K562 (cell line): Measurements from ENCODE around the gene TNPO2. TPM values are rescaled to one million over a fixed set of nuclear protein-coding genes. Genes with fewer than 3 reads are reported as not detected.

Source experiments
- MAZ ChIP-seq, 2 experiments: fragments of 450-650 bp in 1 of 2; sonication (generic) in 1 of 2; formaldehyde crosslinking; IDR thresholded peaks in 1 of 2; conservative IDR thresholded peaks in 1 of 2; 2 replicates each; pipeline versions ENCODE4 v1.4.0 to v1.5.0; 2020; ENCODE audit warnings: mild to moderate bottlenecking in 1 of 2, missing genetic modification reagents in 1 of 2
- MTA3 ChIP-seq: fragments of 450-650 bp; formaldehyde crosslinking; IDR thresholded peaks from 2 replicates; pipeline ENCODE4 v1.6.1; 2017; ENCODE audit warnings: mild to moderate bottlenecking, borderline replicate concordance
- RBFOX2 ChIP-seq: fragments of 200-400 bp; formaldehyde crosslinking; IDR thresholded peaks from 2 replicates; pipeline ENCODE4 v1.6.1; 2017; ENCODE audit warnings: low read depth, mild to moderate bottlenecking, low read length, moderate library complexity
- TFAM ChIP-seq: fragments of 250-450 bp; sonication (Bioruptor Pico); conservative IDR thresholded peaks from 2 replicates; pipeline ENCODE4 v1.5.0; 2021; ENCODE audit warnings: mild to moderate bottlenecking, moderate library complexity
- TRIM28 ChIP-seq: fragments of 450-650 bp; IDR thresholded peaks from 2 replicates; pipeline ENCODE4 v1.6.1; 2017
- ZBTB7A ChIP-seq: IDR thresholded peaks from 2 replicates; pipeline ENCODE4 v1.6.1; 2011; ENCODE audit warnings: low read depth, mild to moderate bottlenecking, low read length, moderate library complexity, borderline replicate concordance; ENCODE audit not compliant: control insufficient read depth
- ZNF696 ChIP-seq: fragments of 250-450 bp; sonication (Bioruptor Pico); conservative IDR thresholded peaks from 2 replicates; pipeline ENCODE4 v1.4.0; 2020; ENCODE audit warnings: mild to moderate bottlenecking, moderate library complexity
- polyA plus RNA-seq, 8 experiments: library from polyadenylated mRNA; depleted of rRNA in 4 of 8; stranded (reverse) in 5 of 8; unstranded in 3 of 8; fragments of >200 nt; fragmentation: Nextera tagmentation in 2 of 8; fragmentation: Illumina TruSeq in 1 of 8; extraction: Ambion mirVana in 2 of 8; extraction: Trizol in 1 of 8; gene quantifications; 2 replicates each; pipeline versions ENCODE4 v1.2.1 to v1.2.3, GENCODE V29; 2011 to 2014; ENCODE audit warnings: inconsistent platforms in 1 of 8, missing spikeins in 1 of 8
- total RNA-seq, 7 experiments: library from RNA; depleted of rRNA in 6 of 7; stranded (reverse); fragments of >200 nt in 6 of 7; fragmentation: Illumina TruSeq in 2 of 7; extraction: Trizol in 2 of 7; gene quantifications; 2 replicates each; pipeline versions ENCODE4 v1.2.1 to v1.2.3, GENCODE V29; 2011 to 2021; ENCODE audit warnings: low replicate concordance in 1 of 7
- TF ChIP-seq, protein P1 (sequence below): sonication (generic); formaldehyde crosslinking; IDR thresholded peaks from 2 replicates; pipeline ENCODE4 v1.8.0; 2022; ENCODE audit warnings: mild to moderate bottlenecking, missing genetic modification reagents, borderline replicate concordance
- TF ChIP-seq, protein P2 (sequence below): fragments of 450-650 bp; IDR thresholded peaks from 2 replicates; pipeline ENCODE4 v1.7.1; 2018; ENCODE audit warnings: mild to moderate bottlenecking, low read depth; ENCODE audit not compliant: partially characterized antibody
- TF ChIP-seq, protein P3 (sequence below): sonication (generic); formaldehyde crosslinking; IDR thresholded peaks from 2 replicates; pipeline ENCODE4 v1.8.1; 2023; ENCODE audit warnings: mild to moderate bottlenecking, missing genetic modification reagents

Gene TNPO2
- total and polyA plus RNA-seq, 9 of the 15 experiments (the other 6 are each of a cell fraction or from before 2014, with no cell fraction given): 6.0 to 126 (median 53.8) TPM

DNA sequence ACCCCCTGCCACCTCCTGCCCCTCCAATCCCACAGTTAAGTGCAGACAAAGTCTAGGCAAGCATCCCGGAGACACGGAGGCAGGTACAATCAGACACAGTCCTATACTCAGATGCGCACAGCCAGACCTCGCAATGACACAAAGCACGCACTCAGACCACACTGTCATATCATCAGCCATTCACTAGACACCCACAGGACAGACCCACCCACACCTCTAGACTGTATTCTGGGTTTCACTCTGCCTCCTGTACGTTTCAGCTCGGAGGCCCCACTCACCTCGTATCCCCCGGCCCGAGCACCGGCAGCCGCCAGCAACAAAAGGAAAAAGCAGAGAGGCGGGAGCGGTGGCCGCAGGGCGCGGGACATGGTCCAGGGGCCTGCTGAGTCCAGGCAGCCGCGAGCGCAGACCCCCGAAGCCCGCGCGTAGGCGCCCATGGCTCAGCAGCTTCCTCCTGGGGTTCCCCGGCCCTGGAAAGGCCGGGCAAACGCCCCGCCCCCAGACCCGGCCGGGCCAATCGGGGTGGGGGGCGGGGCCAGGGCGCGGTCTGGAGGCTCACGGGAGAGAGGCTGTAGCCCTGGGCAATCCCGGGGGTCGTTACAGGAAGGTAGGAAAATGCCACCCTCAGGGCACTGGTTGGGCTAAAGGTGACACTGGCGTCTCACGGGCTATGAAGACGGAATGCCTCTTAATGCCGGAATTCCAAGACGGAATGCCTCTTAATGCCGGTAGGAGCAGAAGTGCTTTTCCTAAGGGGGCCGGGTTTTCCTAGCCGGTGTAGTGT, 57.3 kb downstream of the TNPO2 start, which contains the start of the genes MAN2B1 and WDR83 (continued):
- peak; percentile 41; the same call in 1 of the 2 replicates for TF ChIP-seq ZBTB7A
- no peak for TF ChIP-seq TFAM
- no peak for TF ChIP-seq ZNF696 (CRISPR knock-in tag)
- 0 out of 2 replicates have a peak, but pooled peaks have one; percentile 51 for TF ChIP-seq MTA3
- TF ChIP-seq, protein P1, sequence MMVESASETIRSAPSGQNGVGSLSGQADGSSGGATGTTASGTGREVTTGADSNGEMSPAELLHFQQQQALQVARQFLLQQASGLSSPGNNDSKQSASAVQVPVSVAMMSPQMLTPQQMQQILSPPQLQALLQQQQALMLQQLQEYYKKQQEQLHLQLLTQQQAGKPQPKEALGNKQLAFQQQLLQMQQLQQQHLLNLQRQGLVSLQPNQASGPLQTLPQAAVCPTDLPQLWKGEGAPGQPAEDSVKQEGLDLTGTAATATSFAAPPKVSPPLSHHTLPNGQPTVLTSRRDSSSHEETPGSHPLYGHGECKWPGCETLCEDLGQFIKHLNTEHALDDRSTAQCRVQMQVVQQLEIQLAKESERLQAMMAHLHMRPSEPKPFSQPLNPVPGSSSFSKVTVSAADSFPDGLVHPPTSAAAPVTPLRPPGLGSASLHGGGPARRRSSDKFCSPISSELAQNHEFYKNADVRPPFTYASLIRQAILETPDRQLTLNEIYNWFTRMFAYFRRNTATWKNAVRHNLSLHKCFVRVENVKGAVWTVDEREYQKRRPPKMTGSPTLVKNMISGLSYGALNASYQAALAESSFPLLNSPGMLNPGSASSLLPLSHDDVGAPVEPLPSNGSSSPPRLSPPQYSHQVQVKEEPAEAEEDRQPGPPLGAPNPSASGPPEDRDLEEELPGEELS (CRISPR knock-in tag): no peak
- TF ChIP-seq TRIM28: no peak
- TF ChIP-seq RBFOX2: peak; percentile 73
- peak in 1 of 2 experiments; percentile 66; a peak in 2 of 4 replicates for TF ChIP-seq MAZ (CRISPR knock-in tag; conservative IDR thresholded peaks at IDR 0.05 in 1 of 2, IDR thresholded peaks at IDR 0.05 in 1 of 2)
- TF ChIP-seq, protein P2, sequence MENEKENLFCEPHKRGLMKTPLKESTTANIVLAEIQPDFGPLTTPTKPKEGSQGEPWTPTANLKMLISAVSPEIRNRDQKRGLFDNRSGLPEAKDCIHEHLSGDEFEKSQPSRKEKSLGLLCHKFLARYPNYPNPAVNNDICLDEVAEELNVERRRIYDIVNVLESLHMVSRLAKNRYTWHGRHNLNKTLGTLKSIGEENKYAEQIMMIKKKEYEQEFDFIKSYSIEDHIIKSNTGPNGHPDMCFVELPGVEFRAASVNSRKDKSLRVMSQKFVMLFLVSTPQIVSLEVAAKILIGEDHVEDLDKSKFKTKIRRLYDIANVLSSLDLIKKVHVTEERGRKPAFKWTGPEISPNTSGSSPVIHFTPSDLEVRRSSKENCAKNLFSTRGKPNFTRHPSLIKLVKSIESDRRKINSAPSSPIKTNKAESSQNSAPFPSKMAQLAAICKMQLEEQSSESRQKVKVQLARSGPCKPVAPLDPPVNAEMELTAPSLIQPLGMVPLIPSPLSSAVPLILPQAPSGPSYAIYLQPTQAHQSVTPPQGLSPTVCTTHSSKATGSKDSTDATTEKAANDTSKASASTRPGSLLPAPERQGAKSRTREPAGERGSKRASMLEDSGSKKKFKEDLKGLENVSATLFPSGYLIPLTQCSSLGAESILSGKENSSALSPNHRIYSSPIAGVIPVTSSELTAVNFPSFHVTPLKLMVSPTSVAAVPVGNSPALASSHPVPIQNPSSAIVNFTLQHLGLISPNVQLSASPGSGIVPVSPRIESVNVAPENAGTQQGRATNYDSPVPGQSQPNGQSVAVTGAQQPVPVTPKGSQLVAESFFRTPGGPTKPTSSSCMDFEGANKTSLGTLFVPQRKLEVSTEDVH: peak; percentile 25
- TF ChIP-seq, protein P3, sequence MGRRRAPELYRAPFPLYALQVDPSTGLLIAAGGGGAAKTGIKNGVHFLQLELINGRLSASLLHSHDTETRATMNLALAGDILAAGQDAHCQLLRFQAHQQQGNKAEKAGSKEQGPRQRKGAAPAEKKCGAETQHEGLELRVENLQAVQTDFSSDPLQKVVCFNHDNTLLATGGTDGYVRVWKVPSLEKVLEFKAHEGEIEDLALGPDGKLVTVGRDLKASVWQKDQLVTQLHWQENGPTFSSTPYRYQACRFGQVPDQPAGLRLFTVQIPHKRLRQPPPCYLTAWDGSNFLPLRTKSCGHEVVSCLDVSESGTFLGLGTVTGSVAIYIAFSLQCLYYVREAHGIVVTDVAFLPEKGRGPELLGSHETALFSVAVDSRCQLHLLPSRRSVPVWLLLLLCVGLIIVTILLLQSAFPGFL (CRISPR knock-in tag): no peak
